Body of pancreas (tissue), 4 donors: ENCODE measurements around the gene CAPRIN1. TPM values are rescaled to one million over a fixed set of nuclear protein-coding genes. Genes with fewer than 3 reads are reported as not detected.
"Not testable (repeated sequence)": the region's sequence is repeated elsewhere in the genome, so short reads cannot be mapped to it uniquely, and the experiment has no call there.

Experiments used
- ATAC-seq: fragments of 150-250 bp; one replicate; pipeline ENCODE4 v1.9.1; 2016
- DNase-seq, 4 donors: peaks; one replicate each; pipeline ENCODE4 v3.0.0-alpha.2; 2019
- H3K27ac ChIP-seq, 4 donors: fragments of 200-600 bp; sonication (generic); 1 replicate in 3 of 4; 2 replicates in 1 of 4; pipeline versions ENCODE4 v1.5.1 to v1.6.1; 2016 to 2019; ENCODE audit warnings: mild to moderate bottlenecking in 1 of 4, mixed read lengths in 1 of 4, moderate library complexity in 1 of 4
- H3K27me3 ChIP-seq, 2 donors: fragments of 200-600 bp; sonication (generic); one replicate each; pipeline ENCODE4 v1.6.0; 2016; ENCODE audit warnings: mild to moderate bottlenecking in 1 of 2
- H3K36me3 ChIP-seq, 2 donors: fragments of 200-600 bp; sonication (generic); replicated peaks in 1 of 2; 2 replicates each; pipeline ENCODE4 v1.5.1; 2016; ENCODE audit warnings: low read depth in 2 of 2; ENCODE audit not compliant: insufficient read depth in 1 of 2
- H3K4me1 ChIP-seq: fragments of 200-600 bp; sonication (generic); one replicate; pipeline ENCODE4 v1.6.0; 2016
- H3K4me3 ChIP-seq, 2 donors: fragments of 200-600 bp; sonication (generic); 1 replicate in 1 of 2; 2 replicates in 1 of 2; pipeline ENCODE4 v1.5.1; 2016 to 2019
- H3K9me3 ChIP-seq, 3 donors: fragments of 200-600 bp; sonication (generic); 1 replicate in 2 of 3; 2 replicates in 1 of 3; pipeline ENCODE4 v1.5.1; 2016
- CTCF ChIP-seq, 7 experiments: fragments of 450-650 bp in 4 of 7; fragments of 200-600 bp in 3 of 7; sonication (generic) in 3 of 7; IDR thresholded peaks; one replicate each; pipeline ENCODE4 v1.5.1; 2016 to 2019; ENCODE audit warnings: antibody characterized with exemption in 7 of 7
- POLR2A ChIP-seq, 3 donors: fragments of 450-650 bp; IDR thresholded peaks; one replicate each; pipeline ENCODE4 v1.6.1; 2016; ENCODE audit warnings: antibody characterized with exemption in 3 of 3, mild to moderate bottlenecking in 2 of 3
- WGBS, 2 donors: methylation state at CpG; one replicate each; pipeline ENCODE4 v1.1.5; 2017; 5-methylcytosine and 5-hydroxymethylcytosine counted together
- intact Hi-C: fragments of 100-400 bp; cut with DNase I; formaldehyde crosslinking; loops from one replicate; pipeline ENCODE4 v1.15.1; 2023
- total RNA-seq, 2 donors: library from RNA; depleted of rRNA; stranded (reverse); fragments of >200 nt; gene quantifications; one replicate each; pipeline ENCODE4 v1.1.0, GENCODE V29; 2016

The CAPRIN1 gene
- total RNA-seq, 2 donors from 2014 or later: 90.0 to 165 TPM

DNA sequence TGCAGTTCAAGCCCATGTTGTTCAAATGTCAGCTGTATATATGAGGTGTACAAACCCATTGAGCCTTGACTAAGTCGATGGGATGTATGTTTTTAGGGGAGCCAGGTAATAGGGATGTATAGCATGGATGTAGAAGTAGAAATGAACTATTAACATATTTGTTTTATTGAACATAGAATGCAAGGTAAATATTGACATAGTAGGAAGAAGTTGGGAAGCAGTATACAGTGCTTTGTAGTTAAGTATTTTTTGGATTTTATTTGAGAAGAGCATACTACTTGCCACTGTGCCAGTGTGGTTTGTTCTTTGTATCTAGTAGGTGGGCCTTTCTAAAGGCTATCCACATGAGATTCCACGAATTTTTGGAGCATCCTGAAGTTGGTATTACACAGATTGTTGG lies 33.1 kb downstream of the CAPRIN1 start:
- ATAC-seq (no peak), DNase-seq (no peak)
- intact Hi-C loops: no loop called here
- no peaks in the 10 kb centered on the region for H3K4me1 ChIP-seq
- H3K4me3 ChIP-seq: no peak overlapping the region
- TF ChIP-seq POLR2A (IDR thresholded peaks at IDR 0.05) (no peak), CTCF (IDR thresholded peaks at IDR 0.05) (no peak)
- H3K27ac ChIP-seq: no peak overlapping the region
- 56 to 65% methylated on average over 2 of the region's 2 CpGs for WGBS, 2 donors
- peaks cover 11 to 54% of the 10 kb centered on the region in 2 donors for H3K36me3 ChIP-seq
- H3K9me3 ChIP-seq: no peaks in the 10 kb centered on the region
- no peaks in the 10 kb centered on the region for H3K27me3 ChIP-seq

GRCh38 chr11:34086554-34087283 lies 35.2 kb downstream of the CAPRIN1 start:
- DNase-seq: no peak
- Histone ChIP-seq H3K4me1 (no peaks in the 10 kb centered on the region), H3K4me3 (no peak overlapping the region), H3K9me3 (no peaks in the 10 kb centered on the region), H3K27me3 (no peaks in the 10 kb centered on the region), H3K27ac (no peak overlapping the region), H3K36me3 (peaks cover 12 to 60% of the 10 kb centered on the region in 2 donors)
- no peak for ATAC-seq
- intact Hi-C loops: no loop called here
- 85 to 94% methylated on average over 4 of the region's 4 CpGs for WGBS, 2 donors
- TF ChIP-seq CTCF (IDR thresholded peaks at IDR 0.05): no peak
- no peak for TF ChIP-seq POLR2A (IDR thresholded peaks at IDR 0.05)

GRCh38 chr11:34091825-34092224 lies 40.3 kb downstream of the CAPRIN1 start:
- Histone ChIP-seq H3K36me3 (peaks cover 18 to 57% of the 10 kb centered on the region in 2 donors), H3K4me3 (no peak overlapping the region), H3K27me3 (no peaks in the 10 kb centered on the region), H3K4me1 (no peaks in the 10 kb centered on the region), H3K27ac (no peak overlapping the region), H3K9me3 (no peaks in the 10 kb centered on the region)
- intact Hi-C loops: no loop called here
- DNase-seq: no peak
- no peak for ATAC-seq
- WGBS, 2 donors: 67 to 79% methylated on average over 1 of the region's 1 CpG
- TF ChIP-seq POLR2A (IDR thresholded peaks at IDR 0.05) (no peak), CTCF (IDR thresholded peaks at IDR 0.05) (no peak)

- not testable (repeated sequence) for DNase-seq
Observed at GRCh38 chr11:34094900-34095299, 43.4 kb downstream of the CAPRIN1 start.

DNA sequence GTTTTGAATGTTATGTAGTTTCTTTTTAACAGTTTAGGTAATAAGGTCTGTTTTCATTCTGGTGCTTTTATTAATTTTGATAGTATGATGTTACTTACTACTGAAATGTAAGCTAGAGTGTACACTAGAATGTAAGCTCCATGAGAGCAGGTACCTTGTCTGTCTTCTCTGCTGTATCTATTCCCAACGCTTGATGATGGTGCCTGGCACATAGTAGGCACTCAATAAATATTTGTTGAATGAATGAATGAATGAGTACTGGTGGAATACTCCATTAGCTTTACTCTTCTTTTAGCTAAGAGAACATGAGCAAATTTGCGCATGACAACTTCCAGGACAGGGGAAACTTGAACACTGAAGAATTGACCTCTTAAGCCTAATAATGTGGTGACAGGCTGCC lies 47.3 kb downstream of the CAPRIN1 start:
- DNase-seq (no peak), ATAC-seq (no peak)
- 91 to 95% methylated on average over 2 of the region's 2 CpGs for WGBS, 2 donors
- no peak overlapping the region for H3K4me3 ChIP-seq
- H3K27ac ChIP-seq: no peak overlapping the region
- peaks cover 18 to 47% of the 10 kb centered on the region in 2 donors for H3K36me3 ChIP-seq
- no peaks in the 10 kb centered on the region for H3K9me3 ChIP-seq
- no peaks in the 10 kb centered on the region for H3K27me3 ChIP-seq
- TF ChIP-seq POLR2A (IDR thresholded peaks at IDR 0.05) (no peak), CTCF (IDR thresholded peaks at IDR 0.05) (no peak)
- intact Hi-C loops: no loop called here
- H3K4me1 ChIP-seq: no peaks in the 10 kb centered on the region

More at GRCh38 chr11:34094900-34095299, 43.4 kb downstream of the CAPRIN1 start:
- H3K4me1 ChIP-seq, ATAC-seq, H3K9me3 ChIP-seq, H3K4me3 ChIP-seq, H3K27me3 ChIP-seq, intact Hi-C loops, H3K27ac ChIP-seq: not testable (repeated sequence)
- peaks cover 26 to 67% of the 10 kb centered on the region in 2 donors for H3K36me3 ChIP-seq
- 98 to 100% methylated on average over 2 of the region's 2 CpGs for WGBS, 2 donors
